SK-N-SH (cell line): Measurements from ENCODE around the gene CTNND1.

ENCODE experiments used
- CTCF ChIP-seq: fragments of 200-600 bp; sonication (generic); IDR thresholded peaks from 2 replicates; pipeline ENCODE4 v1.6.1; 2017; ENCODE audit warnings: antibody characterized with exemption, mild to moderate bottlenecking, moderate library complexity
- EZH2phosphoT487 ChIP-seq: fragments of 200-600 bp; sonication (generic); IDR thresholded peaks from 2 replicates; pipeline ENCODE4 v1.6.1; 2017; ENCODE audit warnings: low read depth, mixed run types, mild to moderate bottlenecking, antibody characterized with exemption, moderate library complexity, borderline replicate concordance
- FOXM1 ChIP-seq: IDR thresholded peaks from 2 replicates; pipeline ENCODE4 v1.4.0; 2012; ENCODE audit warnings: low read depth, mild to moderate bottlenecking
- MXI1 ChIP-seq: IDR thresholded peaks from 2 replicates; pipeline ENCODE4 v1.6.1; 2012; ENCODE audit warnings: mild to moderate bottlenecking, low read depth, low read length, improper control_type of control experiment
- REST ChIP-seq: IDR thresholded peaks from 2 replicates; pipeline ENCODE4 v1.6.1; 2012; ENCODE audit warnings: mild to moderate bottlenecking, low read depth, low read length, moderate library complexity

GRCh38 chr11:57815476-57815875 lies 53.9 kb downstream of the CTNND1 start:
- TF ChIP-seq CTCF (no peak), MXI1 (no peak), EZH2phosphoT487 (no peak), REST (no peak), FOXM1 (no peak)
